Endothelial cell of hepatic sinusoid (primary cell): Measurements from ENCODE around the gene PGBD5.
"Not testable (repeated sequence)": the region's sequence is repeated elsewhere in the genome, so short reads cannot be mapped to it uniquely, and the experiment has no call there.

Experiments used
- in situ Hi-C: cut with HindIII; loops from 2 replicates; pipeline ENCODE4 v1.10.0; 2017; ENCODE audit warnings: low sequenced_read_pairs

The PGBD5 gene, protein sequence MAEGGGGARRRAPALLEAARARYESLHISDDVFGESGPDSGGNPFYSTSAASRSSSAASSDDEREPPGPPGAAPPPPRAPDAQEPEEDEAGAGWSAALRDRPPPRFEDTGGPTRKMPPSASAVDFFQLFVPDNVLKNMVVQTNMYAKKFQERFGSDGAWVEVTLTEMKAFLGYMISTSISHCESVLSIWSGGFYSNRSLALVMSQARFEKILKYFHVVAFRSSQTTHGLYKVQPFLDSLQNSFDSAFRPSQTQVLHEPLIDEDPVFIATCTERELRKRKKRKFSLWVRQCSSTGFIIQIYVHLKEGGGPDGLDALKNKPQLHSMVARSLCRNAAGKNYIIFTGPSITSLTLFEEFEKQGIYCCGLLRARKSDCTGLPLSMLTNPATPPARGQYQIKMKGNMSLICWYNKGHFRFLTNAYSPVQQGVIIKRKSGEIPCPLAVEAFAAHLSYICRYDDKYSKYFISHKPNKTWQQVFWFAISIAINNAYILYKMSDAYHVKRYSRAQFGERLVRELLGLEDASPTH

GRCh38 chr1:230426246-230427093 is at the start of gene PGBD5:
TSS of gene PGBD5 (minus strand) at chr1:230426332. CDS start at chr1:230425928, 404 bp downstream.
- in situ Hi-C loops = no loop called here

DNA sequence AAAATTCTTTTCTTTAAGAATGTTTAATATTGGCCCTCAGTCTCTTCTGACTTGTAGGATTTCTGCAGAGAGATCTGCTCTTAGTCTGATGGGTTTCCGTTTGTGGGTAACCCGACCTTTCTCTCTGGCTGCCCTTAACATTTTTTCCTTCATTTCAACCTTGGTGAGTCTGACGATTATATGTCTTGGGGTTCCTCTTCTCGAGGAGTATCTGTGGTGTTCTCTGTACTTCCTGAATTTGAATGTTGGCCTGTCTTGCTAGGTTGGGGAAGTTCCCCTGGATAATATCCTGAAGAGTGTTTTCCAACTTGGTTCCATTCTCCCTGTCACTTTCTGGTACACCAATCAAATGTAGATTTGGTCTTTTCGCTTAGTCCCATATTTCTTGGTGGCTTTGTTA is 48.8 kb upstream of the PGBD5 start:
- in situ Hi-C loops = not testable (repeated sequence)

- in situ Hi-C loops = not testable (repeated sequence)
These were observed 44.6 kb upstream of the PGBD5 start for GRCh38 chr1:230470750-230471149.

DNA sequence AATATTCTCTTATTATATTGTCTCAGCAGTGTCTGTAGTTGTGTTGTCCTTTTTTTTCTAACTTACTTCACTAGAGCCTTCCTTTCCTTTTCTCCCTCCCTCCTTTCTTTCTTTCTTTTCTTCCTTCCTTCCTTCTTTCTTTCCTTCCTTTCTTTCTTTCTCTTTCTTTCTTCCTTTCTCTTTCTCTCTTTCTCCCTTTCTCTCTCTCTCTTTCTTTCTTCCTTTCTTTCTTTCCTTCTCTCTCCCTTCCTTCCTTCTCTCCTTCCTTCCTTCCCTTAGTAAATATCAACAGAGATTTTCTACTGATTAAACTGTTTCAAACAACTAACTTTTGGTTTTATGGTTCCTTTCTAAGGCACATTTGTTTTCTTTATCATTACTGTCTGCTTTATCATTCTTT is 43.1 kb upstream of the PGBD5 start:
- in situ Hi-C loops = no loop called here

GRCh38 chr1:230465691-230466090 is 39.6 kb upstream of the PGBD5 start:
- in situ Hi-C loops = no loop called here

GRCh38 chr1:230464671-230465070 is 38.5 kb upstream of the PGBD5 start:
- in situ Hi-C loops = no loop called here

DNA sequence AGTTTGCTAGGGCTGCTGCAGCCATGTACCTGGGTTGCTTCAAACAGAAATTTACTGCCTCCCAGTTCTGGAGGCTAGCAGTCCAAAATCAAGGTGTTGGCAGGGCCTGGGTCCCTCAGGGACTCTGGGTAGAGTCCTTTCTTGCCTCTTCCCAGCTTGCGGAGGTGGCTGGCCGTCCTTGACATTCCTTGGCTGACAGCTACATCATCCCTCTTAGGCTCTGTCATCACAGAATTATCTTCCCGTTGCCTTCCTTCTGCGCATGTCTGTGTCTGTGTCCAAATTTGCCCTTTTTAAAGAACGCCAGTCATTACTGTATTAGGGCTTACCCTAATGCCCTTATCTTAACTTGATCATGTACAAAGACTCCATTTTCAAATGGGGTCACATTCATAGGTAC is 37.6 kb upstream of the PGBD5 start:
- in situ Hi-C loops = no loop called here

GRCh38 chr1:230463326-230463725 is 37.2 kb upstream of the PGBD5 start:
- in situ Hi-C loops = no loop called here

GRCh38 chr1:230459465-230459864 is 33.3 kb upstream of the PGBD5 start:
- in situ Hi-C loops = no loop called here

DNA sequence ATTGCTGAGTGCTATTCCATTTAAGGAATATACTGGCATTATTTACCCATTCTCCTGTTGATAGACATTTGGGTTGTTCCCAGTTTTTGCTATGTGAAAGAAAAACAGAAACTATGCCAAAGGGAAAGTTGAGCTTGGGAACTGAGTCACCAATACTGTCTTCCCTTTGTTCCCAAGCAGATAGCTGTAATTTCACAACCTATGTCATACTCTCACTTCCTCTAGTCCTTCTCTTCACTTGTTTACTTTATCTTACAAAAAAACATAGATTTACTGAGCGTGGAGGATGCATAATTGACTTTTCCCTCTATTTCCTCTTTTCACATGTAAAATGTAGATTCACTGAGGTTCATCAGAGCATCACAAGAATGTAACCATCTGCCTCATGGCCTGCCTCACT is 32.4 kb upstream of the PGBD5 start:
- in situ Hi-C loops = no loop called here

DNA sequence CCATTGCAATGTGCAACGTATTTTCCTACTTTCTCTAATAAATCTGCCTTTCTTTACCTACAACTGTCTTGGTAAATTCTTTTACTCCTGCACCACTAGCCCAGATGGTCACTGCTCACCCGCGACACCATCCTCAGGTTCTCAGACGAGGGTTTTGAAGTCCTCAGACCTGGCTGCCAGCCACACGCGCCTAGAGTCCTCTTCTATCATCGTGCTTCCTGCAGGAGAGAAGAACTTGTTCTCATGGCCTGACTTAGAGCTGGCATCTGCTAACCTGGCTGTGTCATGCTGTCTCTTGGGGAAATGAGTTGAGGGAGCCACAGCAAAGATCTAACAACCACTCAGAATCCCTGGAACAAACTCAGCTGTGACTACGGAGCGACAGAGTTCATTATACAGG is 30.3 kb upstream of the PGBD5 start:
- in situ Hi-C loops = no loop called here

- in situ Hi-C loops = no loop called here
These were observed 29.2 kb upstream of the PGBD5 start for GRCh38 chr1:230455291-230455690.

DNA sequence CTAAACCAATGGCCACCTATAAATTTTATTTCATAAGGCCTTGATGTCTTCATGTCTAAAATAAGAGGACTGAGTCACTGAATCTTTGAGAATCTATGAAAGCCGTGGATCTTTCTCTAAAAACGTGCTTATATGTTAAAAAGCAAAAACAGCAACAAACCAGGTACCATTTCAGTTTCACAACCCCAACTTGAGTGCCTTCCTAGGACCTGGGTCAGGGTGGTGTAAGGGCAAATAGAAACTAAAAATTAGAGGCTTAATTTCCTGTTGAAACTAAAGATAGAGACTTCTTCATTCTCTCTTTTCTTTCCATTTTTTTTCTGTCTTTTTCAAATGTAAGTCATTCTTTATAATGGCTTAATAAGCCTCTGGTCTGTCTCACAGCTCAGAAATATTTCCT is 27.2 kb upstream of the PGBD5 start:
- in situ Hi-C loops = no loop called here

DNA sequence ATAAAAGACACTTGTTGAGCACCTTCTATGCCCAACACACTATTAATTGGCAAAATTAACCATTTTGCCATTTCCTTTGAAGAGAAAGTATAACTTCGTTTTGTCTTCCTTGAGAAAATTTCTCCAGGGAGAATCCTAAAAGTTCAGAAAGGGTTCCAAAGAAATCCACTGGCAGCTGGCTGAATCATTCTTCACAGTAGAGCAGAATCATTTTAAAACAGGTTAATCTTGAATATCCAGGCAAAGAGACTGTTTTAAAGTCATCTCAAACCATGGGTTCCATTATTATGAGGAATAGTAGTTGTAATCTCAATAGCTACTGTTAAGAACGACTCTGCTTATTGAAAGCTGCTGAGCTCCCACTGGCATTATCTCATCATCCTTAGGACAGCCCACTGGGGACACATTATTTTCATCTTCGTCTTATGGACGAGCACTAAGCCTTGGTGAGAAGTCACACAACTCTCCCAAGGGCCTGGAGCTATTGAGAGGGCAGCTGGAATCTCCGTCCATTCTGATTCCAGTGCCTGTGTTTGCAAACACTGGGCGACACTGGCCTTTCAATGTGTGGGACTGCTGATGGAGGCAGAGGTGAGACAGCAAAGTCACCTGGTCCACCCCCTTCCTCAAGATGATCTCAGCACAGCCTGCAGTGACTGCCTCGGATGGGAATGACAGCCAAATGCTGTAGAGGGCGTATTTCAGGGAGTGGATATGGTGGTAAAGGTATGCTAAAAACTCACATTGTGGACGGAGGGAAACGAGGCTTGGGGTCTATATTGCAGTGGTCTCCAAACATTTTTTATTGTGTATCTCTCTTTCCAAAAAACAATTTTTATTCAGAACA is 15.3 kb upstream of the PGBD5 start:
- in situ Hi-C loops = no loop called here

DNA sequence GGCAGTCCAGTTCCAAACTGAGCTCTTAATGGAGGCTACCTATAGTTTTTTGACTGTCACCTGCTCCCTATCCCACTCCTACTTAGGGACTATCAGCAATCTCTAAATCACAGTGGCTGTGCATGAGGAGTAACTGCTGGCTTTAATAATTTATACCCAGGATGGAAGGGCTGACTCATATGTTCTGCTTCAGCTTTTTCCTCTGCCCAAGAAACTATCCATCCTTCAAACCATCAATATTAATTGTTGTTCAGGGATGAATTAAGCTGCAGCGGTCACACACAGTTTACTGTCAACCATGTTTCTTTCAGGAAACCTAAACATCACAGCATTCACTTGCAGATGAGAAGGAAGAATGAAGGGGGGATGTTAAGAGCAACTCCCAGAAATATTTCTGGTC is 9.0 kb upstream of the PGBD5 start:
- in situ Hi-C loops = no loop called here

DNA sequence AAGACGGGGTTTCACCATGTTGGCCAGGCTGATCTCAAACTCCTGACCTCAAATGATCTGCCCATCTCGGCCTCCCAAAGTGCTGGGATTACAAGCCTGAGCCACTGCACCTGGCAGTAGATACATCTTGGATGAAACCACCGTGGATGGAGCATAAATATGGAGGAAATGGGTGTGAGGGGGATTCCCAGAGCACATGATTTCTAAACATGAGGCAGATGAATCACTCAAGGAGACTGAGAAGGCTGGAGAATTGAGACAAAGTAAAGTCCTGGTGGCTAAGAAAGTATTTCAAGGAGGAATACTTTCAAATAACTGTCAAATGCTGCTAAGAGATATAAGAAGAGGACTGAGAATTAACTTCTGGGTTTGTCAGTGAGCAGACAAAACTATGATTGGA is 5.4 kb upstream of the PGBD5 start:
- in situ Hi-C loops = no loop called here

GRCh38 chr1:230430499-230430898 is 4.4 kb upstream of the PGBD5 start:
- in situ Hi-C loops = no loop called here

DNA sequence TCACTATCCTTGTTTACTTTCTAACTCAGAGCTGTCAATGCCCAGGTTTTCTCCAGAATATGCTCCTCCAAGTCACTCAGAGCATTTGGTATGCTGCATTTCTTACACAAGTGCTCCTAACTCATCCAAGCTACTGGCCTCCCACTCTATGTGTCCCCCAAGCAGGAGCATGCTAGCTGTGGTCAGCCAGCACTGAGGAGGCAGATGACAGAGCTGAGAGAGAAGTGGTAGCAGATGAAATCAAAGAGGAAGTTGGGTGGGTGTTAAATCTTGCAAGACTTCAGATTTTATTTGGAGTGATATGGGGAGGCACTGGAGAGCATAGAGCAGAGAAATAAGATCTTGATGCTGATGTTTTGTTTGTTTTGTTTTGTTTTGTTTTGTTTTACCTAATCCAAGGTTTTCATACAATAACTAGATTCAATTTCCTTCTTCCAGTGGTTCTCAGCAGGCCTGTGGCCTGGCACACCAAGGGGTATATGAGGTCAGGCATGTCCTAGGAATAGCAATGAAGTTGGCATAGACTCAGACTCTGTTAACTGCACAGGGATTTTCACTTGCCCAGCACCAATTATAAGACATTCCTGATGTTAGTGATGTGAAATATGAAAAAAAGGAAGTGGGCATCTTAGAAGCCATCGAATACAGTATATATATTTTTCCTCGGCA is 3.1 kb upstream of the PGBD5 start:
- in situ Hi-C loops = no loop called here

DNA sequence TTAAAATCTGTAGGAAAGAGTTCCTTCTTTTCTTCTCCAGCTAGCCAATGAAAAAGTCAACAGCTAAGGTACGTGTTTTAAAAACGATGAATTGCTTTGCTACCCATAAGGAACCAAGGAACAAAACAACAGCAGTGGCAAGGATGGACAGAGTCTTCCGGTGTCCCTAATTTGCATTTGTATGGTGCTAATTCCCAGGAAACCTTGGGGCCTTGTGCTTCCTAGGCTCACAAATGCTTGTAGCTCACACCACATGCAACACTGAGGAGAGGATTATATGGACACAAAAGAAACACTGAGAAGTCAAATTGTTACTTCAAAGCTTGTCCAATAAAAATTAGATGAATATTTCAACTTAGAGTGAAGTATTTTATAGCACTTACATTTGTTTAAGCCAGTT is 1.8 kb upstream of the PGBD5 start:
- in situ Hi-C loops = no loop called here

- in situ Hi-C loops = no loop called here
These were observed 1.2 kb upstream of the PGBD5 start for GRCh38 chr1:230427094-230427876.
